ENCODE data around the gene PTGIR.

- no peak for TF ChIP-seq CTCF (IDR thresholded peaks at IDR 0.05)
- no peak for TF ChIP-seq POLR2A (IDR thresholded peaks at IDR 0.05)
Observed at GRCh38 chr19:46603195-46603637, 21.7 kb downstream of the PTGIR start.

Measured in lower leg skin (tissue), 3 donors.